HepG2 (cell line): ENCODE data around the gene STRN3. TPM values are rescaled to one million over a fixed set of nuclear protein-coding genes. Genes with fewer than 3 reads are reported as not detected.

Experiments used
- ATAC-seq: fragments of 200-7000 bp; cut with Tn5 transposase; 3 replicates; pipeline ENCODE4 v1.9.1; 2020; ENCODE audit warnings: mild to moderate bottlenecking, moderate library complexity
- BruUV-seq: library from RNA; stranded (reverse); fragments of 400-500 nt; replicated peaks from 2 replicates; lab custom pipeline; 2021; lab: Mats Ljungman, UMichigan
- CTCF ChIA-PET: fragments of 300-600 bp; formaldehyde crosslinking; extraction: SDS; loops from one replicate; lab custom pipeline; 2021; ENCODE audit warnings: low total read pairs, inconsistent platforms, low intra/inter-chr PET ratio; lab: Yijun Ruan, JAX
- POLR2A ChIA-PET: fragments of 350-600 bp; sonication (Branson Sonifier 250); formaldehyde crosslinking; loops from one replicate; lab custom pipeline; 2020; ENCODE audit warnings: antibody characterized with exemption, inconsistent platforms; lab: Yijun Ruan, JAX
- DNase-seq: peaks from one replicate; pipeline ENCODE4 v3.0.0-alpha.2; 2015; ENCODE audit warnings: low spot score
- FAIRE-seq: peaks from 3 replicates; lab custom pipeline; 2011; peaks lifted over from hg19 to GRCh38; lab: Jason Lieb, UNC
- H2AFZ ChIP-seq: one replicate; pipeline ENCODE4 v1.6.1; 2011; ENCODE audit warnings: low read length, inconsistent platforms
- H3K27ac ChIP-seq: fragments of 300-600 bp; 3 replicates; pipeline ENCODE4 v1.8.0; 2011; ENCODE audit warnings: mixed run types, mild to moderate bottlenecking, mixed read lengths, low read length, inconsistent platforms; ENCODE audit not compliant: insufficient read depth; ENCODE audit errors: extremely low read length
- H3K27me3 ChIP-seq, 2 experiments: fragments of 200-600 bp in 1 of 2; 2 replicates in 1 of 2; 3 replicates in 1 of 2; pipeline versions ENCODE4 v1.6.0 to v1.8.0; 2011; ENCODE audit warnings: low read length in 2 of 2, mild to moderate bottlenecking in 2 of 2, moderate library complexity in 2 of 2, inconsistent platforms in 1 of 2; ENCODE audit not compliant: insufficient read depth in 2 of 2, control insufficient read depth in 1 of 2
- H3K36me3 ChIP-seq, 2 experiments: fragments of 200-600 bp in 1 of 2; replicated peaks in 1 of 2; 2 replicates in 1 of 2; 3 replicates in 1 of 2; pipeline versions ENCODE4 v1.5.1 to v1.8.0; 2011; ENCODE audit warnings: low read length in 2 of 2, inconsistent platforms in 1 of 2; ENCODE audit not compliant: insufficient read depth in 2 of 2, control insufficient read depth in 1 of 2
- H3K4me1 ChIP-seq: 2 replicates; pipeline ENCODE4 v1.5.1; 2012; ENCODE audit warnings: low read length, inconsistent platforms; ENCODE audit not compliant: insufficient read depth
- H3K4me2 ChIP-seq: 2 replicates; pipeline ENCODE4 v1.6.0; 2011; ENCODE audit warnings: low read depth, low read length, inconsistent platforms
- H3K4me3 ChIP-seq, 3 experiments: fragments of 200-600 bp in 1 of 3; sonication (generic), shearing (Covaris generic) in 1 of 3; replicated peaks in 1 of 3; 2 replicates each; pipeline ENCODE4 v1.5.1; 2011 to 2016; ENCODE audit warnings: low read length in 3 of 3, inconsistent platforms in 2 of 3, low read depth in 2 of 3, mild to moderate bottlenecking in 2 of 3, control low read depth in 1 of 3, mixed read lengths in 1 of 3; ENCODE audit not compliant: insufficient read depth in 1 of 3
- H3K79me2 ChIP-seq: one replicate; pipeline ENCODE4 v1.6.1; 2011; ENCODE audit warnings: low read length, inconsistent platforms; ENCODE audit not compliant: insufficient read depth
- H3K9ac ChIP-seq: 2 replicates; pipeline ENCODE4 v1.6.0; 2011; ENCODE audit warnings: mild to moderate bottlenecking, low read depth, low read length, inconsistent platforms; ENCODE audit not compliant: insufficient read depth
- H3K9me3 ChIP-seq: 2 replicates; pipeline ENCODE4 v1.5.1; 2012; ENCODE audit warnings: mild to moderate bottlenecking, low read length
- H4K20me1 ChIP-seq: 2 replicates; pipeline ENCODE4 v1.6.0; 2011; ENCODE audit warnings: inconsistent platforms, mild to moderate bottlenecking, low read length, moderate library complexity; ENCODE audit not compliant: insufficient read depth
- CC2D1A ChIP-seq: sonication (generic); formaldehyde crosslinking; IDR thresholded peaks from 2 replicates; pipeline ENCODE4 v1.8.1; 2023; ENCODE audit warnings: mild to moderate bottlenecking, missing genetic modification reagents
- CEBPB ChIP-seq: IDR thresholded peaks from 2 replicates; pipeline ENCODE4 v1.6.1; 2011; ENCODE audit warnings: low read depth, low read length, improper control_type of control experiment, borderline replicate concordance
- FOXK2 ChIP-seq: fragments of 450-650 bp; IDR thresholded peaks from 2 replicates; pipeline ENCODE4 v1.6.1; 2016
- MIXL1 ChIP-seq: IDR thresholded peaks from 2 replicates; pipeline ENCODE4 v1.6.1; 2016
- NPAS2 ChIP-seq: sonication (generic); formaldehyde crosslinking; IDR thresholded peaks from 2 replicates; pipeline ENCODE4 v1.8.0; 2022; ENCODE audit warnings: mild to moderate bottlenecking, missing genetic modification reagents, borderline replicate concordance
- ZC3H4 ChIP-seq: sonication (generic); formaldehyde crosslinking; IDR thresholded peaks from 2 replicates; pipeline ENCODE4 v1.4.0; 2020; ENCODE audit warnings: missing genetic modification reagents, borderline replicate concordance
- ZFP1 ChIP-seq: IDR thresholded peaks from 2 replicates; pipeline ENCODE4 v1.6.1; 2016
- ZNF670 ChIP-seq: sonication (generic); formaldehyde crosslinking; IDR thresholded peaks from 2 replicates; pipeline ENCODE4 v1.8.0; 2022; ENCODE audit warnings: mild to moderate bottlenecking, missing genetic modification reagents, borderline replicate concordance
- WGBS: methylation state at CpG from one replicate; pipeline ENCODE4 v1.1.6; 2017; ENCODE audit warnings: low lambda C conversion rate; 5-methylcytosine and 5-hydroxymethylcytosine counted together
- in situ Hi-C: cut with HindIII; loops from 2 replicates; pipeline ENCODE4 v1.10.0; 2017; ENCODE audit warnings: low pct_unique_long_range_greater_than_20kb; ENCODE audit not compliant: extremely low pct_ligation_motif_present
- intact Hi-C: fragments of 100-400 bp; cut with micrococcal nuclease; formaldehyde crosslinking; loops from one replicate; pipeline ENCODE4 v1.10.0; 2022; ENCODE audit not compliant: unreplicated experiment
- polyA plus RNA-seq, 8 experiments: library from polyadenylated mRNA; depleted of rRNA in 3 of 8; stranded (reverse) in 7 of 8; unstranded in 1 of 8; fragments of >200 nt; fragmentation: Illumina TruSeq in 4 of 8; extraction: Trizol in 4 of 8; gene quantifications; 2 replicates each; pipeline versions ENCODE4 v1.2.1 to v1.2.3, GENCODE V29; 2011 to 2016; ENCODE audit warnings: low read depth in 4 of 8, missing spikeins in 1 of 8, mixed read lengths in 1 of 8; ENCODE audit not compliant: insufficient read depth in 1 of 8
- total RNA-seq, 5 experiments: library from RNA; depleted of rRNA; stranded (reverse); fragments of >200 nt; fragmentation: Illumina TruSeq; extraction: Trizol; gene quantifications; 2 replicates each; pipeline ENCODE4 v1.2.3, GENCODE V29; 2016; ENCODE audit warnings: low read depth in 1 of 5
- TF ChIP-seq, protein P1 (sequence below): IDR thresholded peaks from 2 replicates; pipeline ENCODE4 v1.6.1; 2016; ENCODE audit warnings: low read depth

The STRN3 gene
- total and polyA plus RNA-seq, 2 of the 13 experiments (the other 11 are each of a cell fraction or from before 2014, with no cell fraction given) = 49.4 to 123 TPM

DNA sequence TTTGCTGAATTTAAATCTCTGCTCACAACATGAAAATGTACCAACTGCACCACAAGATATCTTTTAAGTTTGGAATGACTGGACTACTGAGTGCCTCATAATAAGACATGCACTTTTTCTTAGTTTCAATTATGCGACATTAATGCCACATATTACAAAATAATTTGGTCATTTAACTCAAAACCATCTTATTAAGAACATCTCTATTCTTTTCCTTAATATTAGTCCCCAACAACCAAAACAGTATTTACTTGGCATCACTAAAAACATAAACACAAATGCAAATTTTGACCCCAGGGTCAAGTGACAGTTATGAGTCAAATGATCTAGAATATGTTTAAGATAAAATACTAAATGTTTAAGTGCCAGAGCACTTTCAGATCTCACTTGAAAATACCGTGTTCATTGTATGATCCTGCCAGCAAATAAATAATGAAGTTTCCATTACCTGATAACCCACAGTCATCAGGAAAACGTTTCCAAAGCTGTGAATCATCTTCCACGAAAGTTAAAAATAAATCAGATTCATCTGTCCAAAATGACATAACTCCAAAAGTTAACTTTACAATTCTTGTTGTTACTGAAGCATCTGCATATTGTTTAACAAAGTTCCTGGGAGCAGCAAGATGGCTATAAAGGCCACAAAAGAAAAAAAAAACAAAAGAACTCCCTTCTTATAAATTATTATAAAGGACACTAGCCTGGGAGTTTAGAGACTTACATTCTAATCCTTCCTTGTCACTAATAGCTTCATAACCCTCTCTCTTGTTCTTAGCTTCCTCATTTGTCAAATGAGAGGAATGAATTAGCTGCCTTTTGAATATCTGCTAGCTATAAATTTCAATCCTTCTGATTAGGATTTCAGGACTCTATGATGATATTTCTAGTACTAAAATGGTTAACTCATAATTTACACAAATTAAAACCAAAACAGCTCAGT is 31.2 kb downstream of the STRN3 start:
- H4K20me1 ChIP-seq = peaks cover 66% of the 10 kb centered on the region
- WGBS = 61% methylated on average over 4 of the region's 4 CpGs
- H3K79me2 ChIP-seq = peaks cover 98% of the 10 kb centered on the region
- no peak overlapping the region for H3K9ac ChIP-seq
- no peak overlapping the region for H2AFZ ChIP-seq
- ATAC-seq (no peak), FAIRE-seq (no peak), DNase-seq (no peak)
- H3K4me2 ChIP-seq = no peak overlapping the region
- no peaks in the 10 kb centered on the region for H3K27me3 ChIP-seq
- H3K27ac ChIP-seq = no peak overlapping the region
- POLR2A ChIA-PET = interaction anchor here (1.0 to 1.6 kb wide), 2 partner anchors 11 to 31 kb away, joined by 5 to 7 read pairs; partner anchors contain the start of genes AP4S1 and STRN3
- H3K9me3 ChIP-seq = peaks cover 18% of the 10 kb centered on the region
- in situ Hi-C loops = no loop called here
- no peak overlapping the region for H3K4me3 ChIP-seq
- peaks cover 15% of the 10 kb centered on the region for H3K4me1 ChIP-seq
- BruUV-seq = TSS peak; percentile 15
- H3K36me3 ChIP-seq = peaks cover 18 to 36% of the 10 kb centered on the region in 2 experiments
- intact Hi-C loops = no loop called here
- TF ChIP-seq CC2D1A (CRISPR knock-in tag) = 0 out of 2 replicates have a peak, but pooled peaks have one; percentile 69
- 0 out of 2 replicates have a peak, but pooled peaks have one; percentile 13 for TF ChIP-seq ZNF670
- peak; percentile 6; the same call in 1 of the 2 replicates for TF ChIP-seq CEBPB
- peak; percentile 35; the same call in 1 of the 2 replicates for TF ChIP-seq MIXL1 (CRISPR knock-in tag)
- 0 out of 2 replicates have a peak, but pooled peaks have one; percentile 32 for TF ChIP-seq ZFP1 (CRISPR knock-in tag)
- no peak for TF ChIP-seq ZC3H4 (CRISPR knock-in tag)
- no peak for TF ChIP-seq FOXK2
- CTCF ChIA-PET = no interaction called here

DNA sequence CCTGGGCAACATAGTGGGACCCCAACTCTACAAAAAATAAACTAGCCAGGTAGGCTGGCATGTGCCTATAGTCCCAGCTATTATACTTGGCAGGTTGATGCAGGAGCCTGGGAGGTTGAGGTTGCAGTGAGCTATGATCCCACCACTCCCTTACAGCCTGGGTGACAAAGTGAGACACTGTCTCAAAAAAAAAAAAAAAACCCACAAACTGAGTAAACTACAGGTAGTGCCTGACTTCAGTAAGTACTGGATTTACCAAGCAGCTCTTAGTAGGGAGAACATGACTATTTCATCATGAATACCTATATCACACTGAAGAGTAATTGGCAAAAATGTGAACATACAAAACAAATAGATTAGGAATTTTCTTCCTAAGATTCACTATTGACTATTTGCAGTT is 33.1 kb downstream of the STRN3 start:
- no peak overlapping the region for H3K27ac ChIP-seq
- TF ChIP-seq NPAS2 = no peak
- TF ChIP-seq, protein P1, sequence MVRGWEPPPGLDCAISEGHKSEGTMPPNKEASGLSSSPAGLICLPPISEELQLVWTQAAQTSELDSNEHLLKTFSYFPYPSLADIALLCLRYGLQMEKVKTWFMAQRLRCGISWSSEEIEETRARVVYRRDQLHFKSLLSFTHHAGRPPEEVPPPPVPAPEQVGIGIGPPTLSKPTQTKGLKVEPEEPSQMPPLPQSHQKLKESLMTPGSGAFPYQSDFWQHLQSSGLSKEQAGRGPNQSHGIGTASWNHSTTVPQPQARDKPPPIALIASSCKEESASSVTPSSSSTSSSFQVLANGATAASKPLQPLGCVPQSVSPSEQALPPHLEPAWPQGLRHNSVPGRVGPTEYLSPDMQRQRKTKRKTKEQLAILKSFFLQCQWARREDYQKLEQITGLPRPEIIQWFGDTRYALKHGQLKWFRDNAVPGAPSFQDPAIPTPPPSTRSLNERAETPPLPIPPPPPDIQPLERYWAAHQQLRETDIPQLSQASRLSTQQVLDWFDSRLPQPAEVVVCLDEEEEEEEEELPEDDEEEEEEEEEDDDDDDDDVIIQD (CRISPR knock-in tag) = 0 out of 2 replicates have a peak, but pooled peaks have one; percentile 5
- TF ChIP-seq, all 625 proteins: peak for 1
- ChIA-PET CTCF (no interaction called here), POLR2A (interaction anchor here (0.6 to 1.5 kb wide), 2 partner anchors 33 to 97 kb away, joined by 3 to 7 read pairs; partner anchors contain the start of genes AP4S1 and STRN3)
- Histone ChIP-seq H3K9ac (no peak overlapping the region), H4K20me1 (peaks cover 68% of the 10 kb centered on the region), H3K4me1 (peaks cover 32% of the 10 kb centered on the region), H3K27me3 (no peaks in the 10 kb centered on the region), H2AFZ (no peak overlapping the region), H3K9me3 (peaks cover 2% of the 10 kb centered on the region), H3K79me2 (peaks cover 96% of the 10 kb centered on the region), H3K36me3 (peaks cover 7 to 18% of the 10 kb centered on the region in 2 experiments), H3K4me3 (no peak overlapping the region), H3K4me2 (no peak overlapping the region)
- intact Hi-C loops = no loop called here
- DNase-seq (no peak), FAIRE-seq (no peak), ATAC-seq (peak; percentile 21)
- in situ Hi-C loops = no loop called here
- no TSS peak for BruUV-seq
